ENCODE data around the gene NAA16. TPM values are rescaled to one million over a fixed set of nuclear protein-coding genes. Genes with fewer than 3 reads are reported as not detected.

NAA16 gene
- total and polyA plus RNA-seq, 2 donors (not counting 1 experiment from before 2014, with no cell fraction given), result 14.3 to 33.5 TPM

GRCh38 chr13:41334810-41335209, 23.7 kb downstream of the NAA16 start:
- H3K4me2 ChIP-seq (replicated peaks; ENCODE audit: low read depth, low read length, poor library complexity, severe bottlenecking), result no peak overlapping the region
- no peaks in the 10 kb centered on the region for H3K79me2 ChIP-seq (ENCODE audit: control insufficient read depth, insufficient read depth, low read length)
- H4K20me1 ChIP-seq (ENCODE audit: control insufficient read depth, insufficient read depth, low read length, poor library complexity, severe bottlenecking), result peaks cover 7% of the 10 kb centered on the region
- ATAC-seq (ENCODE audit: low read depth), result no peak
- Mint-ChIP-seq H3K27me3 (no peaks in the 10 kb centered on the region), H3K4me1 (no peaks in the 10 kb centered on the region), H3K27ac (no peak overlapping the region), H3K4me3 (no peak overlapping the region), H3K9me3 (ENCODE audit: insufficient read depth) (no peaks in the 10 kb centered on the region)
- H2AFZ ChIP-seq (ENCODE audit: insufficient read depth, low read depth, low read length, poor library complexity, severe bottlenecking), result no peak overlapping the region
- ChIA-PET POLR2A (no interaction called here), CTCF (no interaction called here)
- peaks cover 4 to 11% of the 10 kb centered on the region in 2 experiments for H3K36me3 ChIP-seq (replicated peaks in 1 of 2; ENCODE audit: control extremely low read depth in 1 of 2, control insufficient read depth in 1 of 2, extremely low read depth in 1 of 2, insufficient read depth in 2 of 2, low read length in 1 of 2)
- TF ChIP-seq, protein P1, sequence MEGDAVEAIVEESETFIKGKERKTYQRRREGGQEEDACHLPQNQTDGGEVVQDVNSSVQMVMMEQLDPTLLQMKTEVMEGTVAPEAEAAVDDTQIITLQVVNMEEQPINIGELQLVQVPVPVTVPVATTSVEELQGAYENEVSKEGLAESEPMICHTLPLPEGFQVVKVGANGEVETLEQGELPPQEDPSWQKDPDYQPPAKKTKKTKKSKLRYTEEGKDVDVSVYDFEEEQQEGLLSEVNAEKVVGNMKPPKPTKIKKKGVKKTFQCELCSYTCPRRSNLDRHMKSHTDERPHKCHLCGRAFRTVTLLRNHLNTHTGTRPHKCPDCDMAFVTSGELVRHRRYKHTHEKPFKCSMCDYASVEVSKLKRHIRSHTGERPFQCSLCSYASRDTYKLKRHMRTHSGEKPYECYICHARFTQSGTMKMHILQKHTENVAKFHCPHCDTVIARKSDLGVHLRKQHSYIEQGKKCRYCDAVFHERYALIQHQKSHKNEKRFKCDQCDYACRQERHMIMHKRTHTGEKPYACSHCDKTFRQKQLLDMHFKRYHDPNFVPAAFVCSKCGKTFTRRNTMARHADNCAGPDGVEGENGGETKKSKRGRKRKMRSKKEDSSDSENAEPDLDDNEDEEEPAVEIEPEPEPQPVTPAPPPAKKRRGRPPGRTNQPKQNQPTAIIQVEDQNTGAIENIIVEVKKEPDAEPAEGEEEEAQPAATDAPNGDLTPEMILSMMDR (IDR thresholded peaks at IDR 0.05), result no peak
- TF ChIP-seq EZH2 (IDR thresholded peaks at IDR 0.05; ENCODE audit: borderline replicate concordance, insufficient read depth, low read depth, low read length, poor library complexity, severe bottlenecking), result no peak
- no peak for DNase-seq
- H3K4me3 ChIP-seq (ENCODE audit: control extremely low read depth in 1 of 5, extremely low read depth in 1 of 5, insufficient read depth in 1 of 5, low read depth in 2 of 5, low read length in 4 of 5), result no peak overlapping the region
- no peaks in the 10 kb centered on the region for H3K27me3 ChIP-seq (replicated peaks in 1 of 4; ENCODE audit: control extremely low read depth in 1 of 4, control insufficient read depth in 3 of 4, insufficient read depth in 4 of 4, low read length in 3 of 4)
- no peak overlapping the region for H3K9ac ChIP-seq (ENCODE audit: low read length)
- WGBS (ENCODE audit: insufficient coverage), result no CpG with 5 or more reads among the region's 4 CpGs
- H3K9me3 ChIP-seq (ENCODE audit: control extremely low read depth in 1 of 3, control insufficient read depth in 2 of 3, insufficient read depth in 1 of 3, low read length in 2 of 3), result no peaks in the 10 kb centered on the region
- no peaks in the 10 kb centered on the region for H3K4me1 ChIP-seq (ENCODE audit: control insufficient read depth in 2 of 2, insufficient read depth in 2 of 2, low read length in 2 of 2)
- H3K27ac ChIP-seq (ENCODE audit: low read length in 2 of 2), result no peak overlapping the region
- intact Hi-C loops (cut with micrococcal nuclease), result no loop called here

DNA sequence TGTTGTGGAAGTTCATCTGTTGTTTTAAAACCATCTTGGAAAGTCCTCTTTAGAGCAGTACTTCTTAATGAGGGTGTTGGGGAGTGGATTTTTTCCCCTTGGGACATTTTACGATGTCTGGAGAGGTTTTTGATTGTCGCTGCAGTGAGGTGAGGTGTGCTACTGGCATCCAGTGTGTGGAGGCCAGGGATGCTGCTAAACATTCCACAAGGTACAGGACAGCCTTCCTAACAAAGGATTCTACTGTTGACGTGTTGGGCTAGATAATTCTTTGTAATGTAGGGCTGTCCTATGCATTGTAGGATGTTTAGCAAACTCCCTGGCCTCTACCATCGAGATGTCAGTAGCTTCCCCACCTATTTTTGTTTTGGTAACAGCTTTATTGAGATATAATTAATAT, 33.3 kb downstream of the NAA16 start:
- Mint-ChIP-seq H3K27me3 (no peaks in the 10 kb centered on the region), H3K27ac (no peak overlapping the region), H3K4me1 (no peaks in the 10 kb centered on the region), H3K9me3 (ENCODE audit: insufficient read depth) (no peaks in the 10 kb centered on the region), H3K4me3 (no peak overlapping the region)
- H4K20me1 ChIP-seq (ENCODE audit: control insufficient read depth, insufficient read depth, low read length, poor library complexity, severe bottlenecking), result no peaks in the 10 kb centered on the region
- no peak overlapping the region for H2AFZ ChIP-seq (ENCODE audit: insufficient read depth, low read depth, low read length, poor library complexity, severe bottlenecking)
- ChIA-PET POLR2A (no interaction called here), CTCF (interaction anchor here (0.6 to 1.2 kb wide), 2 partner anchors 308 to 376 kb away, joined by 4 to 5 read pairs; no protein-coding TSS in a partner anchor)
- 90% methylated on average over 2 of the region's 4 CpGs for WGBS (ENCODE audit: insufficient coverage)
- no peak overlapping the region for H3K4me2 ChIP-seq (replicated peaks; ENCODE audit: low read depth, low read length, poor library complexity, severe bottlenecking)
- intact Hi-C loops (cut with micrococcal nuclease), result no loop called here
- H3K9ac ChIP-seq (ENCODE audit: low read length), result no peak overlapping the region
- ATAC-seq (ENCODE audit: low read depth), result no peak
- no peaks in the 10 kb centered on the region for H3K79me2 ChIP-seq (ENCODE audit: control insufficient read depth, insufficient read depth, low read length)
- peaks cover 9 to 18% of the 10 kb centered on the region in 2 experiments for H3K36me3 ChIP-seq (replicated peaks in 1 of 2; ENCODE audit: control extremely low read depth in 1 of 2, control insufficient read depth in 1 of 2, extremely low read depth in 1 of 2, insufficient read depth in 2 of 2, low read length in 1 of 2)
- H3K27ac ChIP-seq (ENCODE audit: low read length in 2 of 2), result no peak overlapping the region
- no peaks in the 10 kb centered on the region for H3K4me1 ChIP-seq (ENCODE audit: control insufficient read depth in 2 of 2, insufficient read depth in 2 of 2, low read length in 2 of 2)
- TF ChIP-seq, protein P1 (IDR thresholded peaks at IDR 0.05), result no peak
- TF ChIP-seq EZH2 (IDR thresholded peaks at IDR 0.05; ENCODE audit: borderline replicate concordance, insufficient read depth, low read depth, low read length, poor library complexity, severe bottlenecking), result no peak
- no peak overlapping the region for H3K4me3 ChIP-seq (ENCODE audit: control extremely low read depth in 1 of 5, extremely low read depth in 1 of 5, insufficient read depth in 1 of 5, low read depth in 2 of 5, low read length in 4 of 5)
- no peaks in the 10 kb centered on the region for H3K27me3 ChIP-seq (replicated peaks in 1 of 4; ENCODE audit: control extremely low read depth in 1 of 4, control insufficient read depth in 3 of 4, insufficient read depth in 4 of 4, low read length in 3 of 4)
- DNase-seq, result no peak
- no peaks in the 10 kb centered on the region for H3K9me3 ChIP-seq (ENCODE audit: control extremely low read depth in 1 of 3, control insufficient read depth in 2 of 3, insufficient read depth in 1 of 3, low read length in 2 of 3)
